Testis (tissue), 3 donors: ENCODE data around the gene KLF6. TPM values are rescaled to one million over a fixed set of nuclear protein-coding genes. Genes with fewer than 3 reads are reported as not detected.
A peak's percentile ranks its signal among the peaks of the same experiment; 100 is the strongest.

ENCODE experiments used
- DNase-seq: peaks from one replicate; pipeline ENCODE4 v3.0.0-alpha.2; 2019
- H3K27ac ChIP-seq, 2 donors: fragments of 200-600 bp; sonication (generic); one replicate each; pipeline ENCODE4 v1.5.1; 2019
- H3K27me3 ChIP-seq: fragments of 200-600 bp; sonication (generic); one replicate; pipeline ENCODE4 v1.5.1; 2019
- H3K36me3 ChIP-seq: fragments of 200-600 bp; sonication (generic); one replicate; pipeline ENCODE4 v1.5.1; 2017; ENCODE audit warnings: low read depth; ENCODE audit errors: missing control alignments
- H3K4me1 ChIP-seq: fragments of 200-600 bp; sonication (generic); one replicate; pipeline ENCODE4 v1.5.1; 2019
- H3K4me3 ChIP-seq, 2 donors: fragments of 200-600 bp; sonication (generic); one replicate each; pipeline ENCODE4 v1.5.1; 2017 to 2019
- H3K9me3 ChIP-seq: fragments of 200-600 bp; sonication (generic); one replicate; pipeline ENCODE4 v1.5.1; 2017
- POLR2A ChIP-seq: fragments of 450-650 bp; IDR thresholded peaks from one replicate; pipeline ENCODE4 v1.6.1; 2017; ENCODE audit warnings: antibody characterized with exemption, mild to moderate bottlenecking, moderate library complexity
- WGBS, 2 donors: methylation state at CpG; one replicate each; pipeline ENCODE4 v1.1.5; 2018; 5-methylcytosine and 5-hydroxymethylcytosine counted together
- intact Hi-C: fragments of 100-400 bp; cut with DNase I; formaldehyde crosslinking; loops from one replicate; pipeline ENCODE4 v1.15.1; 2023; ENCODE audit warnings: low total_unique reads
- polyA plus RNA-seq: library from polyadenylated mRNA; stranded (reverse); fragments of 350-450 nt; fragmentation: Illumina TruSeq; extraction: RNeasy Lipid Tissue Mini Kit (QIAGEN cat#74804); gene quantifications from one replicate; pipeline ENCODE4 v1.2.3, GENCODE V29; 2014; ENCODE audit warnings: low read depth, low replicate concordance; ENCODE audit not compliant: insufficient read depth
- total RNA-seq, 2 donors: library from RNA; depleted of rRNA; stranded (reverse); fragments of >200 nt; gene quantifications; one replicate each; pipeline ENCODE4 v1.2.3, GENCODE V29; 2016
- TF ChIP-seq, protein P1 (sequence below), 3 experiments: fragments of 450-650 bp in 2 of 3; fragments of 200-600 bp in 1 of 3; sonication (generic) in 1 of 3; IDR thresholded peaks; one replicate each; pipeline ENCODE4 v1.5.1; 2016 to 2019; ENCODE audit warnings: antibody characterized with exemption in 3 of 3, mild to moderate bottlenecking in 2 of 3, moderate library complexity in 1 of 3

Gene KLF6
- total and polyA plus RNA-seq, 3 donors from 2014 or later = 30.8 to 41.5 (median 35.7) TPM

GRCh38 chr10:3747984-3748383 is 37.0 kb downstream of the KLF6 start:
- Histone ChIP-seq H3K27ac (peak overlapping the region; percentile 64 to 73), H3K9me3 (no peaks in the 10 kb centered on the region), H3K36me3 (no peaks in the 10 kb centered on the region), H3K27me3 (no peaks in the 10 kb centered on the region), H3K4me3 (no peak overlapping the region), H3K4me1 (peaks cover 32% of the 10 kb centered on the region)
- intact Hi-C loops = no loop called here
- TF ChIP-seq POLR2A = no peak
- TF ChIP-seq, protein P1, sequence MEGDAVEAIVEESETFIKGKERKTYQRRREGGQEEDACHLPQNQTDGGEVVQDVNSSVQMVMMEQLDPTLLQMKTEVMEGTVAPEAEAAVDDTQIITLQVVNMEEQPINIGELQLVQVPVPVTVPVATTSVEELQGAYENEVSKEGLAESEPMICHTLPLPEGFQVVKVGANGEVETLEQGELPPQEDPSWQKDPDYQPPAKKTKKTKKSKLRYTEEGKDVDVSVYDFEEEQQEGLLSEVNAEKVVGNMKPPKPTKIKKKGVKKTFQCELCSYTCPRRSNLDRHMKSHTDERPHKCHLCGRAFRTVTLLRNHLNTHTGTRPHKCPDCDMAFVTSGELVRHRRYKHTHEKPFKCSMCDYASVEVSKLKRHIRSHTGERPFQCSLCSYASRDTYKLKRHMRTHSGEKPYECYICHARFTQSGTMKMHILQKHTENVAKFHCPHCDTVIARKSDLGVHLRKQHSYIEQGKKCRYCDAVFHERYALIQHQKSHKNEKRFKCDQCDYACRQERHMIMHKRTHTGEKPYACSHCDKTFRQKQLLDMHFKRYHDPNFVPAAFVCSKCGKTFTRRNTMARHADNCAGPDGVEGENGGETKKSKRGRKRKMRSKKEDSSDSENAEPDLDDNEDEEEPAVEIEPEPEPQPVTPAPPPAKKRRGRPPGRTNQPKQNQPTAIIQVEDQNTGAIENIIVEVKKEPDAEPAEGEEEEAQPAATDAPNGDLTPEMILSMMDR (IDR thresholded peaks at IDR 0.05) = no peak
- WGBS, 2 donors = 23 to 36% methylated on average over 6 of the region's 6 CpGs
- no peak for DNase-seq

DNA sequence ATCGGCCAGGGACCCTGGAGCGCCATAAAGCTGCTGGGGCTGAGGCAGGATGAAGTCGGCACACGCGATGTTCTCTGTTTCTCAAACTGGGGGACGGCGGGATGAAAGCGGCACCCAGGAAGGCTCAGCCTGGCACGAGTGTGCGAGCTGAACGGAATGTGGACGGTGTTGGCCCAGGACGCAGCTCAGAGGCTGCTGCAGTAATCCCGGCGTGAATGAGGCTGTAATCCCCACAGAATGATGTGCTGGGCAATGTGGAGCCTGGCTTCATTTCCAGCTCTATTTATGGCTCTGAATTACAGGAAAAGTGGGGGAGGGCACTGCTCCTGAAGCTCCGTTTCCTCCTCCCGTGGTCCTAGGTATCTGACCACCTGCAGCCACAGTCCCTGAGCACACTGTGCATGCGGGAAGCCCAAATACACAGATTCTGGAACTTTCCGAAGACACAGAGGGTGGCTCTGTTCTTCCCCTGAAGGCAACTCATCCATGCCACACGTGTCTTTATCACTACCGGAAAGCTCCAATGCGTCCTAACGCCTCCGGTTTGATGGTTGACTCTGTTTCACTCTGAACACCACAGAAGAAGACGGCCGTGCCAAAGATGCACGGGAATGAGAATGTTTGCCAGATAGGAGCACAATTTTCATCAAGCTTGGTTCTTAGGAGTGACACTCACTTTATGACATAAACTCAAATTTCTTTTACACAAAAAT is 37.6 kb downstream of the KLF6 start:
- Histone ChIP-seq H3K27me3 (no peaks in the 10 kb centered on the region), H3K4me3 (peak overlapping the region in 1 of 2 donors; percentile 10), H3K9me3 (no peaks in the 10 kb centered on the region), H3K27ac (peak overlapping the region; percentile 64 to 73), H3K36me3 (no peaks in the 10 kb centered on the region), H3K4me1 (peaks cover 32% of the 10 kb centered on the region)
- DNase-seq = no peak
- intact Hi-C loops = no loop called here
- 18 to 53% methylated on average over 11 to 27 of the region's 27 CpGs for WGBS, 2 donors
- no peak for TF ChIP-seq POLR2A
- TF ChIP-seq, protein P1 (IDR thresholded peaks at IDR 0.05) = no peak

GRCh38 chr10:3746634-3747033 is 38.4 kb downstream of the KLF6 start:
- TF ChIP-seq, protein P1 (IDR thresholded peaks at IDR 0.05) = no peak
- no peak for TF ChIP-seq POLR2A
- Histone ChIP-seq H3K36me3 (no peaks in the 10 kb centered on the region), H3K4me1 (peaks cover 32% of the 10 kb centered on the region), H3K9me3 (no peaks in the 10 kb centered on the region), H3K4me3 (no peak overlapping the region), H3K27me3 (no peaks in the 10 kb centered on the region), H3K27ac (no peak overlapping the region)
- intact Hi-C loops = no loop called here
- DNase-seq = no peak
- WGBS, 2 donors = 80 to 94% methylated on average over 7 of the region's 7 CpGs

GRCh38 chr10:3745521-3745920 is 39.5 kb downstream of the KLF6 start:
- no peaks in the 10 kb centered on the region for H3K36me3 ChIP-seq
- H3K4me1 ChIP-seq = peaks cover 28% of the 10 kb centered on the region
- H3K9me3 ChIP-seq = no peaks in the 10 kb centered on the region
- H3K27ac ChIP-seq = no peak overlapping the region
- H3K27me3 ChIP-seq = no peaks in the 10 kb centered on the region
- 80 to 82% methylated on average over 4 of the region's 4 CpGs for WGBS, 2 donors
- H3K4me3 ChIP-seq = no peak overlapping the region
- TF ChIP-seq POLR2A = no peak
- TF ChIP-seq, protein P1 (IDR thresholded peaks at IDR 0.05) = no peak
- DNase-seq = no peak
- intact Hi-C loops = no loop called here
